Activated CD4-positive, alpha-beta T cell treated with anti-CD3 and anti-CD28 coated beads, Interleukin-2, Interleukin-6, amounts not matched to agents 100 ng/mL and 50 ng/mL, durations not matched to agents 16 hours and 8 hours (primary cell): ENCODE data around the gene EEF1A2.

Experiments
- DNase-seq: peaks from one replicate; pipeline ENCODE4 v3.0.0-alpha.2; 2020

EEF1A2 gene

DNA sequence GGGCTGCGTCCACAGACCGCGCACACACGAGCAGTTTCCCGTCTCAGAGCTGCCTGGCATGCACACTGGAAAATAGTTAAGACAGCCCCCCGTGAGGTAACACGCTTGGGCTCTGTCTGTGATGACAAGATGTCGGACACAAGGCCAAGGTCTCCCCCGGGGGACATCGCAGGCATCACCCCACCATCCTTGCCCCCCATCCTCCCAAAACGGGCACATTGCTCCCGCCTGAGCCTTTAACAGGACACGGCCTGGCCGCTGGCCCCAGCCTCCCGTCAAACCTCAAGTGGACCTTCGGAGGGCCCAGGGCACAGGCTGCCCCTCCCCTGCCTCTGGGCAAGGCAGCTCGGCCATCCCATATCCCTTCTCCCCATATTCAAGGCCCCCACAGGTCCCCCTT, 32.0 kb downstream of the EEF1A2 start:
- DNase-seq: no peak

DNA sequence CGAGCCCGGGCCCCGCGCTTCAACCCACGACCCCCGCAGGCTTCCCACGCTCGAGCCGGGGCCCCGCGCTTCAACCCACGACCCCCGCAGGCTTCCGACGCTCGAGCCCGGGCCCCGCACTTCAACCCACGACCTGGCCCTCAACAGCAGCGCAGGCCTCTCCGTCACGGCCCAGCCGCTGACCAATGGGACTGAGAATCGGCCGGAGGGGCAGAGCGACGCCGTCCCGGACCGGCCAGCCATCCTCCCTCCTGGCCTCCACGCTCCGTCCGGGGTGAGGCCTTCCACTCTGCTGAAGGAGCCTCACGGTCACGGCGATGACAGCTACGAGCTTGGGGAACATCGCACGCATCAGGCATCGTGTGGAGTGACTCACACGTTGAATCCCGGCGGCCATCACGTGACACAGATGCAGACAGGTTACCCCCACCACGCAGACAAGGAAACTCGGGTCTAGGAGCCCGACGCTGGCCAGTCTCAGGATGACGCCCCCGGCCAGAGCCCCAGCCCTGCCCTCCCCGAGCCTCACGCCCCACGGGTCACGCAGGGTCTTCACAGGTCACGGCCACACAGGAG, 32.5 kb downstream of the EEF1A2 start:
- no peak for DNase-seq

DNA sequence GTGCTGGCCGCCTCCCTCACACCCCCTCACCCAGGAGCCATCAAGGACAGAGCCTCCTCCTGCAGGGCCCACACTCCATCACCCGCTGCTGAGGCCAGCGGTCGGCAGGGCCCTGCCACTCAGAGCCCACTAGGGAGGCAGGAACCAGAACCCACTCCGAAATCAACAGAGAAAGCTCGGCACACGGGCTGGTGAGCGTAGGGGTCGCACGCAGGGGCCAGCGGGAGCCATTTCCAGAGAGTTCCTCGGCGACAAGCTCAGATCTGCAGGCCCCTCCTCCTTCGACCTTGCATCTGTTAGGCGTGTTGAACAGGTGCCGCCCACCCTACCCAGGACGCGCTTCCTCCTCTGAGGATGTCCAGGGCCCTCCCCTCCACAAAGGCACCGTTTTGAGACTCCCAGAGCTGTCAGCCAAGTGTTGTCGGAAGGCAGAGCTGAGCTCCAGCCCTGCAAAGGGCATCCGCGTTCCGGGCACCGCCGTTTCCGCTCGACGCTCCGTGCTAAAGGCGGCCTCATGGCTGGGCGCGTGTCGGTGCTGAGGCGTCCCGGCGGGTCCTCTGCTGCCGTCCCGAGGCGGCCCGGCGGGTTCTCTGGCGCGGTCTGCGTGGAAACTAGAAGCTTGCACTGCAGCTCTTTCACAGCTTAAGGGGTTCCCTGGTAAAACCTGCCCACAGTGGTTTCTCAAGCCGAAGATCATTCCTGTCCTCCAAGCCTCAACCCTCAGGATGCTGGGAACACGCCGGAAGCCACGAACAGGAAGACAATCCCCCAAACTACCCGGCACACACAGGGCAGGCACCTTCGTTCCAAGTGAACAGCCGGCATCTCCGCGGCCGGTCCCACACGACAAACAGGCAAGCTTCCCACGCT, 33.3 kb downstream of the EEF1A2 start:
- DNase-seq: no peak

DNA sequence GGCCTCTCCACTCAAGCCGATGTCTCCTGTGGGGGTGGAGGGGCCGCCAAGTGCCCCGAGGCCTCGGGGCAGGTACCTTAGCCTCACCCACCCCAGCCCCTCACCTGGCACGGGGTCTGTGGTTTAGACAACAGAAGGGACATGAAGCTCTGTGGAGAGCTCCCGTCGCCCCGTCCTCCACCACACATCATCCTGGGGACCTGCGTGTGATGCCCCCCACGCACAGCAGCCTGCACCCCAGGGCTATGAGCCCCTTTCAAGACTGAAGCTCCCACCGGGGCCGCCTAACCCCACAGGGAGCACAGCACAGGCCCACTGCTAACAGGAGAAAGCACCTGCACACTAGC, 34.6 kb downstream of the EEF1A2 start:
- DNase-seq: no peak

DNA sequence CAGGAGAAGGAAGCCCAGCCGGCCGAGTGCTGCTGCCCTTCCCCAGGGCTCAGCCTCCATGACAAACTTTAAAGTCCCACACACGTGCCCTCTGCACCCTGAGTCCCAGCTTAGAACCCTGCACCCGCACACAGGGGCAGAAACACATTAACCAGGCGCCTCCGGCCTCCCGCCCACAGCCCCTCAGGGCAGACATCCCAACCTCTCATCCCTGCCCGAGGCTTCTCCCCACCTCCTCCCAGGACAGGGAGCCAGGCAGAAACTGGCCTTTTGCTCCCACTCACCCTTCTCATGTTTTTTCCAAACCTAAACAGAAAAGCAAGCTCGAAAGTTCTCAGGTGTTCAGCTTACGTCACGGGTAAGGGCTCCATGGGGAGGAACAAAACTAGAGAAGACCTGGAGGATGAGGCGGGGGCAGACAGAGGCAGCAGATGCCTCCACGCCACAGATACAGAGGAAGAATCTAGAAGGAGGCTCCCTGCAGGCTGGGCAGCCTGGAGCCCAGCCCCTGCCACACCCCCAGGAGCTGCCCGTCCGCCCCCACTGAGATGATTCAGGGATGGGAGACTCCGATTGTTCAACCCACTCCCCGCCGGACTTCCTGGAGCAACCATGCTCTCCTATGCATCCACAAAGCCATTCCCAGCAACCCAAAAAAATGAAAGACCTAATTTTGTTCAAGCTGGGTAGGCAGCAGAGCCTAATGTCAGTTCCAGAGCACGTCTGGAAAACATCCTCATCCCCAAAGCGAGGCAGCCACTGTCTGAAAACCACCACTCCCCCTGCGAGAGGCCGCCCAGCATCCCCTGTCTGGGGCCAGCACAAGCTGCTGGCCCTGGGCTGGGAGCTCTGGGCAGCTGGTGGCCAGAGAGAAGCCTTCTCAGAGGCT, 35.2 kb downstream of the EEF1A2 start:
- no peak for DNase-seq

DNA sequence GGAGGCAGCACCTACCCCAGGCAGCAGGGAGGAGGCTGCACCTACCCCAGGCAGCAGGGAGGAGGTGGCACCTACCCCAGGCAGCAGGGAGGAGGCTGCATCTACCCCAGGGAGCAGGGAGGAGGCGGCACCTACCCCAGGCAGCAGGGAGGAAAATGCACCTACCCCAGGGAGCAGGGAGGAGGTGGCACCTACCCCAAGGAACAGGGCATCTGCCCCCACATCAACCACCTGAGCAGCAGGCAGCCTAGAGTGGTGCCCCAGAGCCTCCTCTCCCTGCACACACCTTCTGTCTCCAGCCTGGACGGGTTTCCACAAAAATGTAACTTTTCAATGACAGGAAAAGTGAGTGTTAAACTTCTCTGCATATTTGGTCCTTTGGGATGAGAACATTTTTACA, 36.6 kb downstream of the EEF1A2 start:
- no peak for DNase-seq

DNA sequence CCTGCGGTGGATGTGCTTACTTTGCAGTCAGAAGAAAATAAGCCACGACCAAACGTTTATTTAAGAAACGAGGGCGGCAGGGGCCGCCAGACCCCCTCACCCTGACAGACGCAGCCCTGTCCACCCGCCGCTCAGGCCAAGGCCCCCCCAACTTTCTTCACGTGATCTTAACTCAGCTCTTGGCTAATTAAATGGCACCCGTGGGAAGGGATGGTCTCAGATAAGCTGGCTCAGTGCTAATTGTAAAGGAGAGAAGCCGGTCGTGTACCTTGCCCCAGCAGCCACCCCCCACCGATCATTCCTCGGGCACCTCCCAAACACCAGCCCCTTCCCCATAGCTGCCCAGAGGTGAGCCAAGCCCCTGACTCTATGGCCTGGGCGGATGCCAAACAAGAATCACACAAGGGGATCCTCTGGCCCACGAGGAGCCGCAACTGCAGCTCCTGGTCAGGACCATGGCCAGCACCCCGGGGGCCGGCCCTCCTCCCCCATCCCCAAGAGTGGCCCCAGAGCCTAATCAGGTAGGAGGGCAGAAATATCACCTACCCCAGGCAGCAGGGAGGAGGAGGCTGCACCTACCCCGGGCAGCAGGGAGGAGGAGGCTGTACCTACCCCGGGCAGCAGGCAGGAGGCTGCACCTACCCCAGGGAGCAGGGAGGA, 37.6 kb downstream of the EEF1A2 start:
- no peak for DNase-seq

DNA sequence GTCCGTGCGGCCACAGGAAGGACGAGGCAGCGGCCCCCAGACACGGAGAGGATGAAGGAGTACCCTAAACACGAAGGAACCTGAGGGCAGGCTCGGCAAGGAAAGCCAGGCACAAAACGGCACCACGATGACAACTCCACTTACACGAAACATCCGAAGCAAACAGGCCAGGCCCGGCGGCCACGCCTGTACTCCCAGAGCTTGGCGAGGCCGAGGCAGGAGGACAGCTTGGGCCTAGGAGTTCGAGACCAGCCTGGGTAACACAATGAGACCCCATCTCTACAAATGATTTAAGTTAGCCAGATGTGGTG, 39.9 kb downstream of the EEF1A2 start:
- DNase-seq: no peak

DNA sequence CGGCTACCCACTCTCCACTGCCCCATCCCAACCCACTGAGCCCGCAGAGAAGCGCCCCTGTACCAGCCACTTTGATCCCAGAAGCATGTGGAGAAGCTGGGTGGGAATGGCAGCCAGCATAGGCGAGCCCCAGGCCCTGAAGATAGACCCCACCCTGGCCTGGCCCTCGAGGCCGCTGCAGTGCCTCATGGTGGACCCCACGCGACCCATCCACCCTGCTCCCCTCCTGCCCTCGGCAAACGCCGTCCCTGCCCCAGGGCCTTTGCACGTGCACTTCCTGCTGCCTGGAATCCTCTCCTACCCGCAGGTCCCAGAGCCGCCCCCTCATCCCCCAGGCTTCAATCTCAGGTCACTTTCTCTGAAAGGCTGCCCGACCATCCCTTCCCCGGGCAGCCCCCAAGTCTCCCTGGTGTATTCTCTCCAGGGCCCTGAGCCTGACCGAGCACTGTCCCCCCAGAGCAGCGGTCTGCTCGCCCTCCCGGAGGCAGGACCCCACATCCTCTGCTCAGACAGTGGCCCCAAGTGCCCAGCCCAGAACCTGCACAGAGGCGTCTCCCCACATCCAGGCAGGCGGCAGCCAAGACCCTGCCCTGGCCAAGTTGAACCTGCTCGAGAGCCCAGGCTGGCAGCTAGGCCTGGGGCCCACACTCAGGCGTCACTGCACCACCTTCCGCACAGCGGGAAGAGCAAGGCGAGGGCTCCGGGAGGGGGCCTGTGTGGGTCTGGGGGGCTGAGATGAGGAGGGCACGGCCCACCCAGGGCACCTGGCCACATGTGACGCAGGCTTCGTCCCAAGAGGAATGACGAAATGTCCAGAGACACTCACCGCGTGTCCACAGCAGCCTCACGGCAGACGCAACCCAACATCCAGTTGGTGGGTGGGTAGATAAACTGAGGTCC, 40.5 kb downstream of the EEF1A2 start:
- no peak for DNase-seq

DNA sequence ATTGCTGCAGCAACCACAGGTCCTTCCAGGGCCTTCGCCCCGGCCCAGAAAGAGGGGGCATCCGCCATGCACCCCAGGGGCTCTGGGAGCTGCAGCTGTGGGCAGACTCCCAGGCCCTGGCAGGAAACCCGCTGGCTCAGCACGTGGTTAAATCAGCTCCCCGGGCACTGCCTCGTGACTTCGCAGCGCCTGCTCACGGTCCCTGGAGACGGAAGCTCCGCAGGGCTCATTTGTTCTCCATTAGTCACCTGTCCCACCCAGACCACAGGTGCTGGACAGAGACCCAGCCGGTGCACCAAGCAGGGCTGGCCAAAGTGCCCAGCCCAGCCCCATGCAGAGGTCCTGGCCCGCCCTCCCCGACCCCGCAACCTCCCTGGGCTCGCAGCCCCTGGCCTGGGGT, 41.1 kb downstream of the EEF1A2 start:
- no peak for DNase-seq

DNA sequence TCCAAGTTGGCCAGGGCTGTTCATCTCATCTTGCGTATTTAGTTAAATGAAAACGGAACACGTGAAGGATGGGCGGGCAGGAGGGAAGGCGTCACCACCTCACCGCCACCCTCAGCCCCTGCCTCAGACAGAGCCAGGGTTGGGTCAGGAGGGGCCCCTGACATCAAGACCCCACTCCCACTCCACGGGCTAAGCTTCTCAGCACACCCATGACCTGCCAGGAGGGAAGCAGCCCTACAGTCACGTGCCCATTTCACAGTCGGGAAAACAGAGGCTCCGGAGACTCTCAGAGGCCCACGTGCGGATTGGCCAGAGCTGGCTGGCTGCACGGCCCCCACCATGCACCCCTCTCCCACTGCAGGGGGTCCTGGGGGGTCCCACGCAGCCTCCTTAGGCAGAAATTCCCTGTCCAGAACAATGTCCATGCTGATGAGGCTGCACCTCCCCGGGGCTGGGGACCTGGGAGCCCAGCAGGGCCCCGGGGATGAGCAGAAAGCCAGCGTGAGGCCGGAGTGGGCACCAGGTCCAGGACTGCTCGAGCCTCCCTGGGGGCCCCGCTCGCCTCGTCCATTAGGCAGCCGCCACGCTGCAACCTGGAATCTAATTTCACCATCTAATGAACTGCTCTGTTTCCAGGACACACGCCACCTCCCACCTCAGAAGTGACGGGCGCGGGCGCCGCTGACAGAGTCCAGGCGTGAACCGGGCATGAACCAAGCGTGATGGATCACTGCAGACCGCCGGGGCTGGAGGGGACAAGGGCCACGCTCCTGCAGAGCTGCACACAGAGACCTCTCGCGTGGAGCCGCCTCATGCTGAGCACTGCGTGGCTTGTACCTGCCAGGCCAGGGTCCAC, 42.2 kb downstream of the EEF1A2 start:
- DNase-seq: no peak

DNA sequence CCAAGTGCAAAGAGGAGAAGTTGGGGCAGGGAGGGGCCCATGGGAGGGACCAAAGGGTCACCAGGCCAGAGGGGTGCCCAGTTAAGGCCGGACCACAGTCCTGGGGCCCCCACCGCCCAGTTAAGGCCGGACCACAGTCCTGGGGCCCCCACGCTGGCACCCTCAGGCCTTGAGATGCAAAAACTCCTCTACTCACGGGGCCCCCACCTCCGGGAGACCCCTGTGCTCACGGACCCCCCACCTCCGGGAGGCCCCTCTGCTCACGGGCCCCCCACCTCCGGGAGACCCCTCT, 43.4 kb downstream of the EEF1A2 start:
- DNase-seq: no peak

DNA sequence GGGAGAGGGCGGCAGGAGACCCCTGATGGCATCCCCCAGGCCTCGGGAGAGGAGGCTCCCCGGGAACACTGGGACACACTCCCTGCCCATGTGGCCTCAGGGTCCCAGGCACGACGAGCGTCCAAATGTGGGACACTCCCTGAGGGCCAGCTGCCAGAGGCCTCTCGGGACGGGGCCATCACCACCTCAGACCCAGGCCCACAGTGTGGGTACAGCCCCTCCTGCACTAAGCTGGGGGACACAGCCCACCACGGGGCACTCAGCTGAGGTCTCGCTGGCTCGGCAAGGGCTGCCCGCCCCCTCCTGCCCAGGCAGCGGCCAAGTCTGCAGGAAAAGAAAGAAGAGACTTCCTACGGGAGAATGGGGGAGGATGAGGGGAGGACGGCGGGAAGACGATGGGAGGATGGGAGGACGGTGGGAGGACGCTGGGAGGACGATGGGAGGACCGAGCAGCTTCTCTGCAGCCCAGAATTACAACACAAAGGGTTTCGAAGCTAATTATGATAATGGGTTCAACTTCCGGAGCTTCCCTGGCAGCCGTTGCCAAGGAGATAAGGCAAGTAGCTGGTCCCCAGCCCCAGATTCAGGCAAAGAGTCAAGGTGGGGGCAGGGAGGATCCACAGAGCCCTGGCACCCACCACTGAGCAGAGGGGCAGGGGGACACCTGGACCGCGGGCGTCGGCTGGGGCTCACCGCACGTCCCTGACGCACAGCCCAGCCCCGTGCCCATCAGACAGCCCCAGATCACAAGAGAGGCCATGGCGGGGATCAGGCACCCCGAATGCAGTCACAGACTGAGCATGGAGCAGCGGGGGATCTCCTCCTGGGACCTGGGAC, 43.9 kb downstream of the EEF1A2 start:
- DNase-seq: no peak

DNA sequence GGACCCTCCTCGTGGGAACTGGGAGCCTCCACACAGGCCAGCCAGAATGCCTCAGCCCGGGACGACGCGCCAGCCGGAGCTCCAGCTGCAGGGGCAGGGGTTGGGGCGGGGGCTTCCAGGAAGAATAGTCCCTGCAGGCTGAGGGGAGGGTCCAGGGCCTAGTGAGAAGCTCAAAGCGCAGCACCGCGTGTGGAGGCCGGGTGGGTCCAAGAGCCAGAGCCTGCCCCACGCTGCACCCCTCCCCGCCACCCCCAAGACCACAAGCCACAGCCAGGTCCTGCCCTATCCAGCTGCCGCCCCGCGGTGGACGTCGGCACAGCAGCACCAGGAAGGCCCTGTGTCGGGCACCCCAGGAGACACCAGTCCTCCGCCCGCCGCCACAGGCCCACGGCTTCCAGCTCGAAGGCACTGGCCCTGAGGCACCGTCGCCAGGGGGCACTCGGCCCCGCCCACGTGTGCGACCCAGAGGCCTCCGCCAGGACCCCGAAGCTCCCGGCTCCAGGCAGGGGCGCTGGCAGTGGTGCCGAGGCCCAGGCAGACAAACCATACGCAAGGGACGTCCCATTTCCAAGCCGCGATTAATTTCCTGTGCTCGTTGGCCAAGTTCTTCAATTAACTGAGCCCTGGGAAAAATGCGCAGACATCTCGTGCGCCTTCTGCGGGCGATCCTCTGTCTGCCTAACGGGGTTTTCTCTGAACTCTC, 45.9 kb downstream of the EEF1A2 start:
- no peak for DNase-seq

DNA sequence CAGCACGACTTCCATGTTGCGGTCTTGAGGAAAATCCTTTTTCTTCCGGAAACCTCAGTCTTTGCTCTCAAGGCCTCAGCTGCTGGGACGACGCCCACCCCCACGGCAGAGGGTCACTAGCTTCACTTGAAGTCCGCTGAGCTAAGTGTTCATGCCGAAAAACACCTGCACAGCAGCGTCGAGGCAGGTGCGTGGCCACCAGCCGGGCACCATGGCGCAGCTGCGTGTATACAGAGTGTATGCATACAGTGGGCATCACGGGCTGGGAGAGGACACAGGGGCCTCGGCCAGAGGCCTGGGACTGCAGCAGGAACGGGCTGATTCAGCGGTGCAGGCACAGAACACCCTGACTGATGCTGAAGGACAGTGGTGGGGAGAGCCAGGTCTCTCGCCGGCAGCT, 46.5 kb downstream of the EEF1A2 start:
- DNase-seq: no peak

DNA sequence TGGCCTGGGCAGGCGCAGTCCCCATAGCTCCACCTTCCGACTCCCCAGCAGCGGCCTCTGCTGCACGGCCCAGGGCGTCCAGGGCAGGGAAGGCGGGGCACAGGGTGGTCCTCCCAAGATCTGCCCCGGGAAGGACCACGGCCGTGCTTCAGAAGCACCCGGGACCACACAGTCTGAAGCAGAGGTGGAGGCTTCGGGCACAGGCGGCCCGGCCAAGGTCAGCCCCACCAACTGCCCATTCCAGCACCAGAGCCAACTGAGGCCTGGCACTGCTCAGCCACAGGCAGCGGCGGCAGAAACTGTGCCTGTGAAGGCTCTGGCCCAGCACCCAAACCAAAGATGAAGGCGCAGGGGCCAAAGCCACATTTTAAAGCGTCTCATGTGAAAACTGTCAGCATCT, 47.1 kb downstream of the EEF1A2 start:
- DNase-seq: no peak

DNA sequence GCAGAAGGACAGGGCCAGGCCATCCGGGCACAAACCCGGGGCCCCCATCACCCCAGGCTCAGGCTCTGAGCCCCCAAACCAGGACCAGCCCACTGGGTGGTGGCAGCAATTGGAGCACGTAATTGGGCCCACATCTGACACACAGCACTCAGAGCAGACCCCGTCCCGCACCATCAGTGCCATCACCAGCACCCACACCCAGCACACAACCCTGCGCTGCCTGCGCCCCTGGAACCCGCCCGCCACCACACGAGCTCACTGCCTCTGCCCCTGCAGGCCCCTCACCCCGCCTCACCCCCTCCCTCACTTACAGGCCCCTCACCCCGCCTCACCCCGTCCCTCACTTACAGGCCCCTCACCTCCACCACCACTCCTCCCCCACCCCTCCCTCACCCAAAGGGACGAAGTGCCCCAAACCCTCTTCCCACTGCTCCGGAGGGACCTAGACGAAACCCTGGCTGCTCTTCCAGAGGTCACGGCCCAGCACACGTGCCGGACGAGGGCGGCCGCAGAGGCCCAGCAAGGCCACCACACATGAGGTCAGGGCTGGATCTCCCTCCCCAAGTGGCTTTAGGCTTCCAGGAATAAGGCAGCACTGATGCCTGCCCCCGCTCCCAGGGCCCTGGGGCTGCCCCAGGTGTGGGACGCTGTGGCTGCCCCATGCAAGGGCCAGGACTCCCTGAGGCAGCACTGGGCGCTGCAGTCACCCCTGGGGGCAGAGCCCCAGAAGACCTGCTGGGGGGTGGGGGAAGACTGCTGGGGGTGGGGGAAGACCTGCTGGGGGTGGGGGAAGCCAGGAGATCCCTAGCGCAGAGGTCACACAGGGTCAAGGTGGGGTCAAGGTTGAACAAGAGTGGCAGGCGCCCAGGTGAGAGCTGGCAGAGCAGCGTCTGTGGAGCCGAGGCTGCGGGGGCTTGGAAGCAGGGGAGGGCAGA, 48.8 kb downstream of the EEF1A2 start:
- no peak for DNase-seq

DNA sequence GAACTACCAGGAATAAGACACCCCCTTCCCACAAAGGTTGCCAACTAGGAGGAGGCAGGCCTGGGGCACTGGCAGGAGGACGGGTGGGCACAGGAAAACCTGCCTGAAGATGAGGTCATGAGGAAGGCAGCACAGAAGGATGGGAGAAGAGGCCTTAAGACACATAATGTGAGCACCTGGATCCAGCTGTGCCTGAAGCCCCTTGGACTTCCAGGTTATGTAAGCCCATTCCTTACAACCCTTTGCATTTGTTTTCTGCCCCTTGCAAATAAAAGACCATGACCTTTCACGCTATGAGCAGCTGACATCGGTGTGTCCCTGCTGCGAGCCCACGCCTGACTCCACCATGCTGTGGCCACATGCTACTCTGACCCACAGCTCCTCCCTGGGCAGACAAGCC, 49.9 kb downstream of the EEF1A2 start:
- DNase-seq: no peak

DNA sequence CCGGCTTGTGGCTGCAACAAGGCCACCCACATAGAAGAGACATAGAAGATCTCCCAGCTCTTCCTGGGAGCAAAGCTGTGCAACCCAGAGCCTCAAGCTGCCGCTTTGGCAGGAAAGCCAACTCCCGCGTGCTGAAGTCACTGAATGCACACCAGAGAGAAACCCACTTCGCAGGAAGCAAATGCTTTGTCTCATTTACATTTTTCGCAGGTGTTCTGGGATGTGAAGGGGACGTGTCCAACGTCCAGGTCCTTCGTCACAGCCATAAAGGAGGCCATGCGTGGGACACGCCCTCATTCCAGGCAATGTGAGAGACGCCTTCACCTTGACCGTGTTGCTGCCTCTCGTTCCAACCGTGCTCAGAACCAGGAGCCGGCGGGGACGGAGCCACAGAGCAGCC, 50.9 kb downstream of the EEF1A2 start:
- DNase-seq: no peak
